HG03457 (cell line): ENCODE measurements around the gene SMIM10L2A.
"Not testable (repeated sequence)": the region's sequence is repeated elsewhere in the genome, so short reads cannot be mapped to it uniquely, and the experiment has no call there.

Source experiments
- ATAC-seq: cut with Tn5 transposase; IDR thresholded peaks from one replicate; pipeline ENCODE4 v1.9.1; 2021; ENCODE audit warnings: moderate number of reproducible peaks; ENCODE audit not compliant: unreplicated experiment

The SMIM10L2A gene

DNA sequence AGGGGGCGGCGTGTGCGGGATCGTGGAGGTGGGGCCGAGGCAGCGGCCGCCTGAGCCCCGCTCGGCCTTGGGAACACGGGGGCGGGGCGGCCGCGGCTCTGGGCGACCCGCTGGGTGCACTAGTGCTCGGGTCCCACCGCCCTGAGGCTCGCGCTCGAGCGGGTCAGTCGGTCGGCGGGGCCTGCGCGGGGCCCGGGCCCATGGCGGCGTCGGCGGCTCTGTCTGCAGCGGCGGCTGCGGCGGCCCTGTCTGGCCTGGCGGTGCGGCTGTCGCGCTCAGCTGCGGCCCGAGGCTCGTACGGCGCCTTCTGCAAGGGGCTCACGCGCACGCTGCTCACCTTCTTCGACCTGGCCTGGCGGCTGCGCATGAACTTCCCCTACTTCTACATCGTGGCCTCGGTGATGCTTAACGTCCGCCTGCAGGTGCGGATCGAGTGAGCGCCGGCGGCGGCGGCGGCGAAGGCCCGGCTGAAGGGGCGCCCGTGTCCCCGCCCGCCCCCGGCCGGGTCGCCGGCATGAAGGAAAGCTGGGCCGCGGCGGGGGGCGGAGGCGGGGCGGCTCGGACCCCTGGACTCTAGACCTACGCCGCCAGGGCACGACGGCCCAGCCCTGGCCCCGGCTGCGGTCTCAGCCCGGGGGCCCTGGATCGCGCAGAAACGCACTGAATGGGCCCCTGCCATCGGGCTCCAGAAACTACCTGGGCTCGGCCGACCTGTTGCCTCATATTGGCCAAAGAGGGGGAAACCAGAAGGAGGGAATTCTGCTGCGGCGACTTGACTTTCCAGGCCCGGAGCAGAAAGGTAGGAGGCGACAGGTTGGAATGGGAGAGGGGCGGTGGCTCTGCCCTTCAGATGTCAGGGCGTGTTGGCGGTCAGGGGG is at the start of gene SMIM10L2A:
SMIM10L2A (plus strand) TSS at position 13 of the 878 bp plus-strand sequence; CDS start at position 201, 188 bp downstream.
- peak; percentile 30 for ATAC-seq

DNA sequence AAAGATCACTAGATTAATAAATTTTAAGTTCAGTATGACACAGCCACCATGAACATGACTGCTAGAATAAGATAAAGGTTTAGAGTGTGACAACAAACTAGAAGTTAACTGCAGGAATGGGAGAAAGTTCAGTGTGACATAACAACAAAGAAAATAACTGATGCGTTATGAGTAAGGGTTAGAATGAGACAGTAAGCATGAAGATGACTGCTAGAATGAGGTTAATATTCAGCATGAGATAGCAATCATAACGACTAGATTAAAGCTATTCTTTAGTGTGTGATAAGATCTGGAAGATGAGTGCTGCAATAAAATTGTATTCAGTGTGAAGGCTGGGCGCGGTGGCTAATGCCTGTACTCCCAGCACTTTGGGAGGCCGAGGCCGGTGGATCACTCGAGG is 48.4 kb upstream of the SMIM10L2A start:
- no peak for ATAC-seq

GRCh38 chrX:135382260-135382659 is 39.5 kb upstream of the SMIM10L2A start:
- no peak for ATAC-seq

DNA sequence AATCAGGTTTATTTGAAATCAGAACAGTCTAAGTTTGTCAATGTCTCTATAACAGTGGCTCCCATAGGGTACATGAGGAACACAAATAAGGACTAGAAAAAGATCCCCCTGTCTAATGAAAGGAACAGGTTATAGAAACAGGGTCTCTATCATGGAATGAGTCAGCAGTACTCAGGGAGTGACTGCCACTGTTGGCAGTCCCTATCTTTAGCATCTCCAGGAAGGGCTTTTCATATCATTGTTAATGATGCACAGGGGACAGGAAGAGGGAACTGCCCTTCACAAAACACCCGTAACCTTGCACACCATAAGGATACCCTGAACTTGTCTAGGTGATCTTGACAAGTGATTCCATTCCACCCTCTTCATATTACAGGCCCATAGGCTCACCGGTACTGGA is 38.5 kb upstream of the SMIM10L2A start:
- no peak for ATAC-seq

- ATAC-seq = no peak
Observed at GRCh38 chrX:135384161-135384836, 37.4 kb upstream of the SMIM10L2A start.

DNA sequence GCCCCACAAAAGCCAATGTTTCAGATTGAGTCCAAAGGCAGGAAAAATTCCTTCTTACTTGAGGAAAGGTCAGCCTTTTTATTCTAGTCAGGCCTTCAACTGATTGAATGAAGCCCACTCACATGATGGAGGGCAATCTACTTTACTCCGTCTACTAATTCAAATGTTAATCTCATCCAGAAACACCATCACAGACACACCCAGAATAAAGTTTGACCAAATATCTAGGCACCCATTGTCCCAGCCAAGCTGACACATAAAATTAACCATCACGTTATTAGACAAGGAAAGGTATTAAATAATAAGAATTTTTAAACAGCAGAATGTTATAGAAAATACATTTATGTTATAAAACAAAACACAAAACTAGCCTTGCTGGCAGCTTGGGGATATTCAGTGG is 32.9 kb upstream of the SMIM10L2A start:
- no peak for ATAC-seq

- no peak for ATAC-seq
Observed at GRCh38 chrX:135389243-135389642, 32.5 kb upstream of the SMIM10L2A start.

DNA sequence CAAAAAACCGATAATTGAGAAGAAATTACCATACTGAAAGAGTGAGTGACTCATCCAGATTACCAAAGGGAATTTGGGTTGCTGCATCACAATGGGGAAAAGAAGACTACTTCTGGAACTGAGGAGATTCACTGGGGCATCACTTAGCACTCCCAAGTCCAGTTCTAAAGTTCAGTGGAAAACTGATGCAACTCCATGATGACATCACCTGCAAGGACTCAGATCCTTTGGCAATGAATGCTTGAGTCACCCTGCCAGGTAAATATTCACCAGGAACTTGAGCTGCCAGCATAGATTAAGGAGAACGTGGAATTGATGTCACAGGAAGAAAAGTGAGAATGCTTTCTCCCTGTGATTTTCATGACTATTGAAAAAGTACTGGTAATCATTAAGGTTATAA is 32.0 kb upstream of the SMIM10L2A start:
- no peak for ATAC-seq

GRCh38 chrX:135391734-135392133 is 30.0 kb upstream of the SMIM10L2A start:
- ATAC-seq = no peak

DNA sequence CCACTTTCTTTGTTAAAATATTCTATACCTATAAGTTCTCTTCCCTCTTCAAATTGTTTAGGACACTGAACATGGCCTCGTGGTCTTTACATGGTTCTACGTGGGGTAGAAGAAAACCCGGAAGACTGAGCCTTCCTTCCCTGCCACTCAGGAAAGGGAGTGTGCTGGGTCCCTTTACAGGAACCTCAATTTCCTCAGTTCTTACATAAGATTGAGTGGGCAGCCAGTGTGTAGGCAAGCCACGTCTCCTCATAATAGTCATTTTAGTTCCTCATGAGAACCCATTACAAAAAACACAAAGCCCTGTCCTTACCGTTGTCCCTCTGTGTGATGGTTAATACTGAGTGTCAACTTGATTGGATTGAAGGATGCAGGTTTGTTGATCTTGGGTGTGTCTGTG is 28.7 kb upstream of the SMIM10L2A start:
- ATAC-seq = no peak

DNA sequence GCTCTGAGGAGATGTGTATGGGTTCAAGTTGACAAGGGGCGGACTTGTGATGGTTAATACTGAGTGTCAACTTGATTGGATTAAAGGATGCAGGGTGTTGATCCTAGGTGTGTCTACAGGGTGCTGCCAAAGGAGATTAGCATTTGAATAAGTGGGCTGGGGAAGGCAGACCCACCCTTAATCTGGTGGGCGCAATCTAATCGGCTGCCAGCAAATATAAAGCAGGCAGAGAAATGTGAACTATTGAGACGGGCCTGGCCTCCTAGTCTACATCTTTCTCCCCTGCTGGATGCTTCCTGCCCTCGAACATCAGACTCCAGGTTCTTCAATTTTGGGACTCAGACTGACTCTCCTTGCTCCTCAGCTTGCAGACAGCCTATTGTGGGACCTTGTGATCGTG is 26.7 kb upstream of the SMIM10L2A start:
- no peak for ATAC-seq

DNA sequence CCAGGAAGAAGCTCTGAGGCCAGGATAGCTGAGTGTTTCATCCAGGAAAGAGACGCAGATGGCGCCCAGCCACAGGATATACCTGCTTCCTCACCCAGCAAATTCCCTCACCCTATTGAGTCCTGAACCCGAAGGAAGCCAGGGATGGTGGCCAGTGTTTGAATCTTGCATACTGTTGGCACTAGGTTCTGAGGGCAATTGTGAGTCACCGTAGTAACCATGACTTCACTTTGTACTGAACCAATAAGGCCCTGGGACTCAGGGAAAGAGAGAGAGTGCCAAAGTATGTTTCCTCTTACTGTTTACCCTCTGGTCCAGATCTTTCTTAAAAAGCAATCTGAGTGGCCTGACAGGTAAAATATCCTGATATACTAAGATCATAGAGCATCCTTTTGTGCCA is 25.6 kb upstream of the SMIM10L2A start:
- ATAC-seq = no peak

- no peak for ATAC-seq
Observed at GRCh38 chrX:135396566-135396965, 25.2 kb upstream of the SMIM10L2A start.

- no peak for ATAC-seq
Observed at GRCh38 chrX:135397652-135398051, 24.1 kb upstream of the SMIM10L2A start.

DNA sequence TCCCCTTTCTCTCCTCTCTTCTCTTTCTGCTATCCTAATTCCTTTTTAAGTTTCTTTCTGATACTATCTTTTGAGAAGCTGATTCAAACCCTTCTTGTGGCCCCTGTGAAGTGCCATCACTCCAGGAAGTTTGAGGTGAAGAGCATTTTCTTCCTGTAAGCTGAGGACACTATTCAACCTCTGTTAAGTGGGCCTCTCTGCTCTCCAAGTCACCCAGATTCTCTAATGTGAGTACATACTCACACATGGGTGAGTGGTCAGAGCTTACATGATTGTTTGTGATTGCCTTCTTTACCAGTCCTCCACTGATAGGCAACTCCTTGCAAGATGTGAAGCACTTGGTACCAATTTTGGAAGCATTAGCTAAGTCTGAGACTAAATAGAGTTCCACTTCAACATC is 18.4 kb upstream of the SMIM10L2A start:
- no peak for ATAC-seq

- not testable (repeated sequence) for ATAC-seq
Observed at GRCh38 chrX:135406428-135406827, 15.3 kb upstream of the SMIM10L2A start.

GRCh38 chrX:135408794-135409193 is 12.9 kb upstream of the SMIM10L2A start:
- ATAC-seq = no peak

DNA sequence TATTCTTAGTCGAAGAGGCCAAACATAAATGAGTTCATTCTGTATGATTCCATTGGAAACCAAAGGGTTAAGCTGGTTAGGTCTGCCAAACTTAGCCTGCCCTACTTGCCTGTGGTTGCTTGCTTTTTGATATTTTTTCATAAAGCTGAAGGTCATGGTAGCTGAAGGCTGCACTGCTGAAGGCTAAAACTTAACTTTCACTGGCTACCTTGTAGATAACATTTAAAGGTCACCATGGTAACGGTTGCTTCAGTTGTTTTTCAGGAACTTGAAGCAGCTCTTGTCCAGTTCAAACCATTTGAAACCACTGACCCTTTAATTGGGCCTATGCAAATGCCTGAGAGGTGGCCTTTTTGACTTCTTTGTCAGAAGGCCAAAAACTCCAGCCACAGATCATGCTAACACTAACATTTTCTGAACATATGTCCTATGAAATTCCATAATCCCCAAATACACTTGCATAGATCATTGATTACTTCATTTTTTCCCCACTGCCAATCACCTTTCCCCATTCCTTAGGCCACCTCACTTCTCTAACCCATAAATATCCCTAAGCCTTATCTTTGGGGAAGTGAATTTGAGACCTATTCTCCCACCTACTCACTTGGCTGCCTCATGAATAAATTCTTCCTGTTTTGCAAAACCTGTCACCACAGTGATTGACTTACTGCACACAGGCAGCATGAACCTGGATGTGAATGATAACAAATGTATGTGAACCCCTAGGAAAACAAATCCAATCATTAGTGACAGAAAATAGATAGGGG is 10.7 kb upstream of the SMIM10L2A start:
- no peak for ATAC-seq

DNA sequence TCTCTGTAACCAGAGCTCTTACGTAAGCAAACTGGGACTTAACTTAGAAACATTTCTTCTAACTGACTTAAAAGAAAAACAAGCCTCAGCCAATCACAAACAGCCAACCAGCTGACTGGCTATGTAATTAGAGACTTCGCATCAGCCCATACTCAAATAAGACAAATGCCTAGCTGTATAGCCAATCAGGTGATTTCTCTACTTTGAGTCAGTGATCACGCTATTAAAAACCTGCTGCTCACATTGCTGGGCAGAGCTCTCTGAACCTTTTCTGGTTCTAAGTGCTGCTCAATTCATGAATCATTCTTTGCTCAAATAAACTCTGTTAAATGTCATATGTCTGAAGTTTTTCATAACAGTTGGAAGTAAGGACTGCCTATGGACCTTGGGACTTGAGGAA is 9.9 kb upstream of the SMIM10L2A start:
- ATAC-seq = no peak

GRCh38 chrX:135416546-135416945 is 5.2 kb upstream of the SMIM10L2A start:
- no peak for ATAC-seq

DNA sequence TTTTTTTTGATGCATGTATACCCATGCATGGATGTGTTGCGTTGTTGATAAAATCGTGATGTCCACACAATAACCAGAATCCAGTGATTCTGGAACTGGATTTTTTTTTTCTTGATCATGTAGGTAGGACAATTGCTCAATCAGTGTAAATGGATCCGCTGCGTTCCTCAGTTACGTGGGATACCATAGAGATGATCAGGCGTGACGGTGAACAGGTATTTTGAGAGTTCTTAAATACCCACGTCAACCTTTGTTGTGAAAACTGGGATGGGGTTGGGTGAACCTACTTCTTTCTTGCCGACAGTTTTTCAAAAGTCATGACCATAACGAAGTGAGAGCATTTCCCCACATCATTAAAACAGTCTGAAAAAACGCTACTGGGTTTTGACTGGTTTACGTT is 913 bp upstream of the SMIM10L2A start:
- no peak for ATAC-seq

GRCh38 chrX:135421537-135421931 is 210 bp upstream of the SMIM10L2A start:
- peak; percentile 89 for ATAC-seq
